K562 (cell line): Measurements from ENCODE around the gene SELENOT. TPM values are rescaled to one million over a fixed set of nuclear protein-coding genes. Genes with fewer than 3 reads are reported as not detected.
A peak's percentile ranks its signal among the peaks of the same experiment; 100 is the strongest.

Source experiments
- CBX8 ChIP-seq: fragments of 200-600 bp; sonication (generic); IDR thresholded peaks from 2 replicates; pipeline ENCODE4 v1.6.1; 2012; ENCODE audit warnings: borderline replicate concordance, mixed run types, low read depth, mild to moderate bottlenecking, moderate library complexity, mixed read lengths, low read length, control low read depth, inconsistent platforms; ENCODE audit not compliant: poor library complexity, severe bottlenecking; ENCODE audit errors: extremely low read depth
- EHMT2 ChIP-seq: fragments of 450-650 bp; IDR thresholded peaks from 2 replicates; pipeline ENCODE4 v1.6.1; 2018; ENCODE audit warnings: antibody characterized with exemption
- ELF1 ChIP-seq: fragments of 200-800 bp; sonication (Bioruptor generic); IDR thresholded peaks from 2 replicates; pipeline ENCODE4 v1.6.1; 2016; ENCODE audit warnings: missing genetic modification characterization, missing compliant biosample characterization
- FOXJ2 ChIP-seq: fragments of 200-800 bp; sonication (Bioruptor generic); IDR thresholded peaks from 2 replicates; pipeline ENCODE4 v1.6.1; 2016; ENCODE audit warnings: missing genetic modification characterization, missing compliant biosample characterization
- HBP1 ChIP-seq: fragments of 450-650 bp; formaldehyde crosslinking; IDR thresholded peaks from 2 replicates; pipeline ENCODE4 v1.4.0; 2022; ENCODE audit warnings: missing genetic modification characterization
- JUND ChIP-seq, 2 experiments: IDR thresholded peaks; 2 replicates in 1 of 2; 3 replicates in 1 of 2; pipeline ENCODE4 v1.6.1; 2011; ENCODE audit warnings: borderline replicate concordance in 2 of 2, low read depth in 2 of 2, low read length in 2 of 2, improper control_type of control experiment in 1 of 2, missing biosample characterization in 1 of 2, missing genetic modification characterization in 1 of 2, missing genetic modification reagents in 1 of 2
- LEF1 ChIP-seq: fragments of 450-650 bp; IDR thresholded peaks from 2 replicates; pipeline ENCODE4 v1.6.1; 2016; ENCODE audit warnings: mild to moderate bottlenecking
- NR0B1 ChIP-seq: fragments of 450-650 bp; IDR thresholded peaks from one replicate; pipeline ENCODE4 v1.6.1; 2018; ENCODE audit warnings: mild to moderate bottlenecking, moderate library complexity; ENCODE audit not compliant: partially characterized antibody
- NR2C1 ChIP-seq, 2 experiments: fragments of 450-650 bp; IDR thresholded peaks; 2 replicates each; pipeline ENCODE4 v1.6.1; 2017; ENCODE audit warnings: mild to moderate bottlenecking in 2 of 2, antibody characterized with exemption in 1 of 2, inconsistent platforms in 1 of 2, missing compliant biosample characterization in 1 of 2, missing genetic modification characterization in 1 of 2
- POLR2H ChIP-seq: IDR thresholded peaks from 2 replicates; pipeline ENCODE4 v1.6.1; 2016; ENCODE audit warnings: missing genetic modification characterization, low read depth, mild to moderate bottlenecking, control low read depth, missing compliant biosample characterization, moderate library complexity
- PYGO2 ChIP-seq: fragments of 450-650 bp; IDR thresholded peaks from 2 replicates; pipeline ENCODE4 v1.6.1; 2016; ENCODE audit warnings: mild to moderate bottlenecking, missing genetic modification characterization, moderate library complexity, missing compliant biosample characterization
- SMAD3 ChIP-seq: fragments of 450-650 bp; formaldehyde crosslinking; conservative IDR thresholded peaks from 2 replicates; pipeline ENCODE4 v1.4.0; 2020; ENCODE audit warnings: mild to moderate bottlenecking
- TBL1XR1 ChIP-seq, 2 experiments: IDR thresholded peaks; 2 replicates each; pipeline ENCODE4 v1.6.1; 2012; ENCODE audit warnings: improper control_type of control experiment in 2 of 2, low read length in 2 of 2, mild to moderate bottlenecking in 1 of 2
- TEAD4 ChIP-seq, 2 experiments: sonication (generic) in 1 of 2; formaldehyde crosslinking in 1 of 2; IDR thresholded peaks; 2 replicates each; pipeline versions ENCODE4 v1.6.1 to v1.8.0; 2012 to 2022; ENCODE audit warnings: borderline replicate concordance in 1 of 2, inconsistent platforms in 1 of 2, low read length in 1 of 2, mild to moderate bottlenecking in 1 of 2, missing genetic modification reagents in 1 of 2
- ZNF561 ChIP-seq: fragments of 450-650 bp; formaldehyde crosslinking; conservative IDR thresholded peaks from 2 replicates; pipeline ENCODE4 v1.4.0; 2020; ENCODE audit warnings: mild to moderate bottlenecking, moderate library complexity
- ZNF592 ChIP-seq: fragments of 450-650 bp; IDR thresholded peaks from 2 replicates; pipeline ENCODE4 v1.6.1; 2017; ENCODE audit warnings: antibody characterized with exemption, mild to moderate bottlenecking
- polyA plus RNA-seq, 8 experiments: library from polyadenylated mRNA; depleted of rRNA in 4 of 8; stranded (reverse) in 5 of 8; unstranded in 3 of 8; fragments of >200 nt; fragmentation: Nextera tagmentation in 2 of 8; fragmentation: Illumina TruSeq in 1 of 8; extraction: Ambion mirVana in 2 of 8; extraction: Trizol in 1 of 8; gene quantifications; 2 replicates each; pipeline versions ENCODE4 v1.2.1 to v1.2.3, GENCODE V29; 2011 to 2014; ENCODE audit warnings: inconsistent platforms in 1 of 8, missing spikeins in 1 of 8
- total RNA-seq, 7 experiments: library from RNA; depleted of rRNA in 6 of 7; stranded (reverse); fragments of >200 nt in 6 of 7; fragmentation: Illumina TruSeq in 2 of 7; extraction: Trizol in 2 of 7; gene quantifications; 2 replicates each; pipeline versions ENCODE4 v1.2.1 to v1.2.3, GENCODE V29; 2011 to 2021; ENCODE audit warnings: low replicate concordance in 1 of 7
- TF ChIP-seq, protein P1 (sequence below): fragments of 450-650 bp; formaldehyde crosslinking; conservative IDR thresholded peaks from 2 replicates; pipeline ENCODE4 v1.4.0; 2022; ENCODE audit warnings: mild to moderate bottlenecking, missing genetic modification characterization

SELENOT gene
- total and polyA plus RNA-seq, 9 of the 15 experiments (the other 6 are each of a cell fraction or from before 2014, with no cell fraction given): 33.0 to 411 (median 91.9) TPM

DNA sequence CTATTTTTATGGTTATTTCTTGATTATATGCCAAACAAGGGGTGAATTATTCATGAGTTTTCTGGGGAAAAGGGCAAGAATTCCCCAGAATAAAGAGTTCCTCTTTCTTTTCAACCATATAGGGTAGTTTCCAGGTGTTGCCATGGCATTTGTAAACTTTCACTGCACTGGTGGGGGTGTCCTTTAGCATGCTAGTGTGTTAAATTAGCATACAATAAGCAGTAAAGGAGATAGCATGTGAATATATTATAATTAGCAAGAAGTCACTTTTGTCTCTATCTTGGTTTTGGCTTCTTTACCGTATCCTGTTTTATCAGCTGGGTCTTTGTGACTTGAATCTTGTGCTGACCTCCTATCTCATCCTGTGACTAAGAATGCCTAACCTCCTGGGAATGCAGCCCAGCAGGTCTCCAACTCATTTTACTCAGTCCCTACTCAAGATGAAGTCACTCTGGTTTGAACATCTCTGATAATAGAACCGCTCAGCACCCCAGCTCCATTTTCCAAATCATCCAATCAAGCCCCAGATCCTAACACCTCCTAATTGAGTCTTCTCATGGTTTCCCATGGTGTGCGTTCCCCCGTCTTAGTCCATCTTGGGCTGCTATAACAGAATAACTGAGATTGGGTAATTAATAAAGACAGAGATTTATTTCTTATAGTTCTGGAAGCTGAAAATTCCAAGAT lies 3.4 kb upstream of the SELENOT start (continued):
- TF ChIP-seq CBX8 (no peak), ZNF592 (peak; percentile 98), FOXJ2 (tag) (0 out of 2 replicates have a peak, but pooled peaks have one; percentile 46), ELF1 (tag) (no peak), JUND (IDR thresholded peaks at IDR 0.05; ENCODE audit: borderline replicate concordance, low read depth, low read length) (peak; percentile 74), JUND (tag; IDR thresholded peaks at IDR 0.05; ENCODE audit: borderline replicate concordance, low read depth, low read length) (peak; percentile 76; the same call in 1 of the 3 replicates), HBP1 (no peak), TEAD4 (IDR thresholded peaks at IDR 0.05; ENCODE audit: low read length) (peak; percentile 48; the same call in 1 of the 2 replicates), TEAD4 (CRISPR knock-in tag; IDR thresholded peaks at IDR 0.05; ENCODE audit: borderline replicate concordance) (no peak), PYGO2 (tag) (no peak), NR2C1 (IDR thresholded peaks at IDR 0.05) (no peak), NR2C1 (tag; IDR thresholded peaks at IDR 0.05) (peak; percentile 82), TBL1XR1 (IDR thresholded peaks at IDR 0.05; ENCODE audit: low read length in 2 of 2) (peak in 1 of 2 experiments; percentile 63; a peak in 2 of 4 replicates), POLR2H (tag) (no peak; the same call in 1 of the 2 replicates), NR0B1 (no peak), ZNF561 (no peak), SMAD3 (peak; percentile 75; the same call in 1 of the 2 replicates), EHMT2 (no peak), LEF1 (no peak)
- TF ChIP-seq, protein P1, sequence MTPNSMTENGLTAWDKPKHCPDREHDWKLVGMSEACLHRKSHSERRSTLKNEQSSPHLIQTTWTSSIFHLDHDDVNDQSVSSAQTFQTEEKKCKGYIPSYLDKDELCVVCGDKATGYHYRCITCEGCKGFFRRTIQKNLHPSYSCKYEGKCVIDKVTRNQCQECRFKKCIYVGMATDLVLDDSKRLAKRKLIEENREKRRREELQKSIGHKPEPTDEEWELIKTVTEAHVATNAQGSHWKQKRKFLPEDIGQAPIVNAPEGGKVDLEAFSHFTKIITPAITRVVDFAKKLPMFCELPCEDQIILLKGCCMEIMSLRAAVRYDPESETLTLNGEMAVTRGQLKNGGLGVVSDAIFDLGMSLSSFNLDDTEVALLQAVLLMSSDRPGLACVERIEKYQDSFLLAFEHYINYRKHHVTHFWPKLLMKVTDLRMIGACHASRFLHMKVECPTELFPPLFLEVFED: peak; percentile 75; the same call in 1 of the 2 replicates
